K562 (cell line): ENCODE data around the gene GOLGA2. TPM values are rescaled to one million over a fixed set of nuclear protein-coding genes. Genes with fewer than 3 reads are reported as not detected.

Source experiments
- DIDO1 ChIP-seq: fragments of 450-650 bp; IDR thresholded peaks from 2 replicates; pipeline ENCODE4 v1.6.1; 2016; ENCODE audit warnings: low read depth, missing biosample characterization, missing genetic modification characterization
- GABPB2 ChIP-seq: fragments of 250-450 bp; sonication (Bioruptor Pico); conservative IDR thresholded peaks from 2 replicates; pipeline ENCODE4 v1.5.1; 2021; ENCODE audit warnings: mild to moderate bottlenecking
- KDM2B ChIP-seq: fragments of 250-450 bp; sonication (Bioruptor Pico); IDR thresholded peaks from 2 replicates; pipeline ENCODE4 v1.8.0; 2021; ENCODE audit warnings: mild to moderate bottlenecking, moderate library complexity
- PHB ChIP-seq: fragments of 250-450 bp; sonication (Bioruptor Pico); IDR thresholded peaks from 2 replicates; pipeline ENCODE4 v1.5.0; 2021
- RHOXF2B ChIP-seq: fragments of 250-450 bp; sonication (Bioruptor Pico); conservative IDR thresholded peaks from 2 replicates; pipeline ENCODE4 v1.5.1; 2021
- SETDB1 ChIP-seq: IDR thresholded peaks from one replicate; pipeline ENCODE4 v1.6.1; 2012; ENCODE audit warnings: low read length, control low read depth, inconsistent platforms
- SMAD4 ChIP-seq: fragments of 250-450 bp; sonication (Bioruptor Pico); conservative IDR thresholded peaks from 2 replicates; pipeline ENCODE4 v1.8.0; 2021; ENCODE audit warnings: inconsistent platforms, mild to moderate bottlenecking, moderate library complexity
- SMC3 ChIP-seq: conservative IDR thresholded peaks from 2 replicates; pipeline ENCODE4 v1.6.1; 2011; ENCODE audit warnings: low read depth, low read length, improper control_type of control experiment; ENCODE audit not compliant: insufficient read depth
- TCF7L2 ChIP-seq: fragments of 150-350 bp; IDR thresholded peaks from 2 replicates; pipeline ENCODE4 v1.6.1; 2016; ENCODE audit warnings: low read depth, mild to moderate bottlenecking, low read length, moderate library complexity
- ZFP36 ChIP-seq: fragments of 150-350 bp; IDR thresholded peaks from 2 replicates; pipeline ENCODE4 v1.6.1; 2018; ENCODE audit warnings: low read length, low read depth; ENCODE audit not compliant: partially characterized antibody
- ZNF23 ChIP-seq: fragments of 250-450 bp; sonication (Bioruptor Pico); IDR thresholded peaks from 2 replicates; pipeline ENCODE4 v1.4.0; 2020; ENCODE audit warnings: mild to moderate bottlenecking
- ZNF324 ChIP-seq: fragments of 250-450 bp; sonication (Bioruptor Pico); IDR thresholded peaks from 2 replicates; pipeline ENCODE4 v1.4.0; 2020; ENCODE audit warnings: mild to moderate bottlenecking
- ZNF76 ChIP-seq: fragments of 250-450 bp; sonication (Bioruptor Pico); IDR thresholded peaks from 2 replicates; pipeline ENCODE4 v1.4.0; 2020; ENCODE audit warnings: mild to moderate bottlenecking, moderate library complexity, borderline replicate concordance
- polyA plus RNA-seq, 8 experiments: library from polyadenylated mRNA; depleted of rRNA in 4 of 8; stranded (reverse) in 5 of 8; unstranded in 3 of 8; fragments of >200 nt; fragmentation: Nextera tagmentation in 2 of 8; fragmentation: Illumina TruSeq in 1 of 8; extraction: Ambion mirVana in 2 of 8; extraction: Trizol in 1 of 8; gene quantifications; 2 replicates each; pipeline versions ENCODE4 v1.2.1 to v1.2.3, GENCODE V29; 2011 to 2014; ENCODE audit warnings: inconsistent platforms in 1 of 8, missing spikeins in 1 of 8
- total RNA-seq, 7 experiments: library from RNA; depleted of rRNA in 6 of 7; stranded (reverse); fragments of >200 nt in 6 of 7; fragmentation: Illumina TruSeq in 2 of 7; extraction: Trizol in 2 of 7; gene quantifications; 2 replicates each; pipeline versions ENCODE4 v1.2.1 to v1.2.3, GENCODE V29; 2011 to 2021; ENCODE audit warnings: low replicate concordance in 1 of 7
- TF ChIP-seq, protein P1 (sequence below): sonication (generic); formaldehyde crosslinking; IDR thresholded peaks from 2 replicates; pipeline ENCODE4 v1.9.0; 2022; ENCODE audit warnings: mild to moderate bottlenecking, missing genetic modification reagents
- TF ChIP-seq, protein P2 (sequence below), 3 experiments: IDR thresholded peaks in 2 of 3; conservative IDR thresholded peaks in 1 of 3; 2 replicates each; pipeline ENCODE4 v1.5.1; 2011 to 2012; ENCODE audit warnings: low read length in 3 of 3, mild to moderate bottlenecking in 3 of 3, control low read depth in 2 of 3, improper control_type of control experiment in 1 of 3, inconsistent platforms in 1 of 3, low read depth in 1 of 3, mixed read lengths in 1 of 3, moderate library complexity in 1 of 3; ENCODE audit not compliant: insufficient read depth in 2 of 3
- TF ChIP-seq, protein P3 (sequence below), 2 experiments: IDR thresholded peaks; 2 replicates each; pipeline ENCODE4 v1.6.1; 2012; ENCODE audit warnings: improper control_type of control experiment in 2 of 2, low read depth in 2 of 2, low read length in 2 of 2, borderline replicate concordance in 1 of 2
- TF ChIP-seq, protein P4 (sequence below): IDR thresholded peaks from 2 replicates; pipeline ENCODE4 v1.6.1; 2012; ENCODE audit warnings: low read depth, low read length, improper control_type of control experiment, borderline replicate concordance
- TF ChIP-seq, protein P5 (sequence below): fragments of 450-650 bp; conservative IDR thresholded peaks from 2 replicates; pipeline ENCODE4 v1.6.1; 2016; ENCODE audit warnings: missing genetic modification characterization, low read depth, mild to moderate bottlenecking, control low read depth, missing compliant biosample characterization

Gene GOLGA2
- total and polyA plus RNA-seq, 9 of the 15 experiments (the other 6 are each of a cell fraction or from before 2014, with no cell fraction given), result 15.7 to 138 (median 76.0) TPM

DNA sequence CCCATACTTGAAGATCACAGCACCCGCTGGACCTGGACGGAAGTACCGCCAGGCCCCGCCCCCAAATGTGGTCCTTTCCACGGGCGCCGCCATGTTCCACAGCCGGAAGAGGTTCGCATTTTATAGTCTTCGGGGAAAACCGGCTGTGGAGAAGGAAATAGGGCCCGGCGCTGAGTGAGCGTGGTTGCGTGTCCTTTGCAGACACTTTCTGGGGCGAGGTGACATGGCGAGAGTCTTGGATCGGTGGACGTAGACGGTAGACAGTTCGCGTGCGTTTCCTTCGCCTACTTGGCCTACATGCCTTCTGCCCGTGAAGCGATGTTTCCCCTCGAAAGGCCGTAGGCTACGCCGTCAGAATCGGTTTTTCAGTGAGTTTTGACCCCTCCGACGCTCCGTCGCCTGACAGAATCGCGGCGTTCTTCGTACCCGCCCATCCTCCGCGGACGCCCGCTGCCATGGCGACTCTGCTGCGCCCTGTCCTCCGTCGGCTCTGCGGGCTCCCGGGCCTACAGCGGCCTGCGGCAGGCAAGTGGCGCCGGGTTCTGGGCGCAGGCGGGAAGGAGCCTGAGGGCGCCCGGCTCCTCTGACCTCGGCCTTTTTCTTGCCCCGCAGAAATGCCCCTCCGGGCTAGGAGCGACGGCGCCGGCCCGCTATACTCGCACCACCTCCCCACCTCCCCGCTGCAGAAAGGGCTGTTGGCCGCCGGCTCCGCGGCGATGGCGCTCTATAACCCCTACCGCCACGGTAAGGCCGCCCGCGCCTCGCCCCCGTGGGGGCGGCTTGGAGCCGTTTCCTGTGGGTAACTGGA lies 46.8 kb upstream of the GOLGA2 start, which contains the start of the genes COQ4 and TRUB2 (continued):
- TF ChIP-seq, protein P1, sequence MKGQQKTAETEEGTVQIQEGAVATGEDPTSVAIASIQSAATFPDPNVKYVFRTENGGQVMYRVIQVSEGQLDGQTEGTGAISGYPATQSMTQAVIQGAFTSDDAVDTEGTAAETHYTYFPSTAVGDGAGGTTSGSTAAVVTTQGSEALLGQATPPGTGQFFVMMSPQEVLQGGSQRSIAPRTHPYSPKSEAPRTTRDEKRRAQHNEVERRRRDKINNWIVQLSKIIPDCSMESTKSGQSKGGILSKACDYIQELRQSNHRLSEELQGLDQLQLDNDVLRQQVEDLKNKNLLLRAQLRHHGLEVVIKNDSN, result no peak
- TF ChIP-seq, protein P2, sequence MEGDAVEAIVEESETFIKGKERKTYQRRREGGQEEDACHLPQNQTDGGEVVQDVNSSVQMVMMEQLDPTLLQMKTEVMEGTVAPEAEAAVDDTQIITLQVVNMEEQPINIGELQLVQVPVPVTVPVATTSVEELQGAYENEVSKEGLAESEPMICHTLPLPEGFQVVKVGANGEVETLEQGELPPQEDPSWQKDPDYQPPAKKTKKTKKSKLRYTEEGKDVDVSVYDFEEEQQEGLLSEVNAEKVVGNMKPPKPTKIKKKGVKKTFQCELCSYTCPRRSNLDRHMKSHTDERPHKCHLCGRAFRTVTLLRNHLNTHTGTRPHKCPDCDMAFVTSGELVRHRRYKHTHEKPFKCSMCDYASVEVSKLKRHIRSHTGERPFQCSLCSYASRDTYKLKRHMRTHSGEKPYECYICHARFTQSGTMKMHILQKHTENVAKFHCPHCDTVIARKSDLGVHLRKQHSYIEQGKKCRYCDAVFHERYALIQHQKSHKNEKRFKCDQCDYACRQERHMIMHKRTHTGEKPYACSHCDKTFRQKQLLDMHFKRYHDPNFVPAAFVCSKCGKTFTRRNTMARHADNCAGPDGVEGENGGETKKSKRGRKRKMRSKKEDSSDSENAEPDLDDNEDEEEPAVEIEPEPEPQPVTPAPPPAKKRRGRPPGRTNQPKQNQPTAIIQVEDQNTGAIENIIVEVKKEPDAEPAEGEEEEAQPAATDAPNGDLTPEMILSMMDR (IDR thresholded peaks at IDR 0.05 in 2 of 3, conservative IDR thresholded peaks at IDR 0.05 in 1 of 3; ENCODE audit: insufficient read depth in 2 of 3, low read depth in 1 of 3, low read length in 3 of 3), result peak in 2 of 3 experiments; percentile 32 to 37; a peak in 4 of 6 replicates
- TF ChIP-seq ZNF76 (CRISPR knock-in tag) (peak; percentile 63; the same call in 1 of the 2 replicates), SETDB1 (peak; percentile 16), ZFP36 (peak; percentile 56), RHOXF2B (CRISPR knock-in tag) (peak; percentile 95; the same call in 1 of the 2 replicates), GABPB2 (peak; percentile 71; the same call in 1 of the 2 replicates), KDM2B (CRISPR knock-in tag) (peak; percentile 92), TCF7L2 (peak; percentile 82), DIDO1 (tag) (peak; percentile 100), SMAD4 (CRISPR knock-in tag) (peak; percentile 92), SMC3 (peak; percentile 33), ZNF23 (CRISPR knock-in tag) (no peak), PHB (no peak), ZNF324 (CRISPR knock-in tag) (peak; percentile 23; the same call in 1 of the 2 replicates)
- TF ChIP-seq, protein P3, sequence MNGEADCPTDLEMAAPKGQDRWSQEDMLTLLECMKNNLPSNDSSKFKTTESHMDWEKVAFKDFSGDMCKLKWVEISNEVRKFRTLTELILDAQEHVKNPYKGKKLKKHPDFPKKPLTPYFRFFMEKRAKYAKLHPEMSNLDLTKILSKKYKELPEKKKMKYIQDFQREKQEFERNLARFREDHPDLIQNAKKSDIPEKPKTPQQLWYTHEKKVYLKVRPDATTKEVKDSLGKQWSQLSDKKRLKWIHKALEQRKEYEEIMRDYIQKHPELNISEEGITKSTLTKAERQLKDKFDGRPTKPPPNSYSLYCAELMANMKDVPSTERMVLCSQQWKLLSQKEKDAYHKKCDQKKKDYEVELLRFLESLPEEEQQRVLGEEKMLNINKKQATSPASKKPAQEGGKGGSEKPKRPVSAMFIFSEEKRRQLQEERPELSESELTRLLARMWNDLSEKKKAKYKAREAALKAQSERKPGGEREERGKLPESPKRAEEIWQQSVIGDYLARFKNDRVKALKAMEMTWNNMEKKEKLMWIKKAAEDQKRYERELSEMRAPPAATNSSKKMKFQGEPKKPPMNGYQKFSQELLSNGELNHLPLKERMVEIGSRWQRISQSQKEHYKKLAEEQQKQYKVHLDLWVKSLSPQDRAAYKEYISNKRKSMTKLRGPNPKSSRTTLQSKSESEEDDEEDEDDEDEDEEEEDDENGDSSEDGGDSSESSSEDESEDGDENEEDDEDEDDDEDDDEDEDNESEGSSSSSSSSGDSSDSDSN (IDR thresholded peaks at IDR 0.05; ENCODE audit: borderline replicate concordance in 1 of 2, low read depth in 2 of 2, low read length in 2 of 2), result peak; percentile 96 to 98; a peak in 3 of 4 replicates
- TF ChIP-seq, protein P4, sequence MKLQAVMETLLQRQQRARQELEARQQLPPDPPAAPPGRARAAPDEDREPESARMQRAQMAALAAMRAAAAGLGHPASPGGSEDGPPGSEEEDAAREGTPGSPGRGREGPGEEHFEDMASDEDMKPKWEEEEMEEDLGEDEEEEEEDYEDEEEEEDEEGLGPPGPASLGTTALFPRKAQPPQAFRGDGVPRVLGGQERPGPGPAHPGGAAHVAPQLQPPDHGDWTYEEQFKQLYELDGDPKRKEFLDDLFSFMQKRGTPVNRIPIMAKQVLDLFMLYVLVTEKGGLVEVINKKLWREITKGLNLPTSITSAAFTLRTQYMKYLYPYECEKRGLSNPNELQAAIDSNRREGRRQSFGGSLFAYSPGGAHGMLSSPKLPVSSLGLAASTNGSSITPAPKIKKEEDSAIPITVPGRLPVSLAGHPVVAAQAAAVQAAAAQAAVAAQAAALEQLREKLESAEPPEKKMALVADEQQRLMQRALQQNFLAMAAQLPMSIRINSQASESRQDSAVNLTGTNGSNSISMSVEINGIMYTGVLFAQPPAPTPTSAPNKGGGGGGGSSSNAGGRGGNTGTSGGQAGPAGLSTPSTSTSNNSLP, result peak; percentile 63; the same call in 1 of the 2 replicates
- TF ChIP-seq, protein P5, sequence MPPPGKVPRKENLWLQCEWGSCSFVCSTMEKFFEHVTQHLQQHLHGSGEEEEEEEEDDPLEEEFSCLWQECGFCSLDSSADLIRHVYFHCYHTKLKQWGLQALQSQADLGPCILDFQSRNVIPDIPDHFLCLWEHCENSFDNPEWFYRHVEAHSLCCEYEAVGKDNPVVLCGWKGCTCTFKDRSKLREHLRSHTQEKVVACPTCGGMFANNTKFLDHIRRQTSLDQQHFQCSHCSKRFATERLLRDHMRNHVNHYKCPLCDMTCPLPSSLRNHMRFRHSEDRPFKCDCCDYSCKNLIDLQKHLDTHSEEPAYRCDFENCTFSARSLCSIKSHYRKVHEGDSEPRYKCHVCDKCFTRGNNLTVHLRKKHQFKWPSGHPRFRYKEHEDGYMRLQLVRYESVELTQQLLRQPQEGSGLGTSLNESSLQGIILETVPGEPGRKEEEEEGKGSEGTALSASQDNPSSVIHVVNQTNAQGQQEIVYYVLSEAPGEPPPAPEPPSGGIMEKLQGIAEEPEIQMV, result no peak
